HUES6 (cell line): ENCODE results near the gene THUMPD2.
"Not testable (repeated sequence)": the region's sequence is repeated elsewhere in the genome, so short reads cannot be mapped to it uniquely, and the experiment has no call there.

Experiments
- H3K27ac ChIP-seq: 2 replicates; pipeline ENCODE4 v1.7.0; 2013; ENCODE audit warnings: low read depth, mild to moderate bottlenecking, low read length, inconsistent platforms
- H3K27me3 ChIP-seq: 2 replicates; pipeline ENCODE4 v1.6.1; 2013; ENCODE audit warnings: low read length; ENCODE audit not compliant: control insufficient read depth, insufficient read depth
- H3K36me3 ChIP-seq: 2 replicates; pipeline ENCODE4 v1.6.1; 2013; ENCODE audit warnings: low read length; ENCODE audit not compliant: control insufficient read depth, insufficient read depth
- H3K4me1 ChIP-seq: 2 replicates; pipeline ENCODE4 v1.6.1; 2013; ENCODE audit warnings: low read length; ENCODE audit not compliant: control insufficient read depth, insufficient read depth
- H3K4me3 ChIP-seq: 2 replicates; pipeline ENCODE4 v1.5.1; 2013; ENCODE audit warnings: low read depth, low read length
- H3K9ac ChIP-seq: one replicate; pipeline ENCODE4 v1.6.1; 2013; ENCODE audit warnings: mild to moderate bottlenecking, low read length
- H3K9me3 ChIP-seq: 2 replicates; pipeline ENCODE4 v1.6.1; 2013; ENCODE audit warnings: low read depth, low read length; ENCODE audit not compliant: control insufficient read depth, insufficient read depth

Gene THUMPD2, protein sequence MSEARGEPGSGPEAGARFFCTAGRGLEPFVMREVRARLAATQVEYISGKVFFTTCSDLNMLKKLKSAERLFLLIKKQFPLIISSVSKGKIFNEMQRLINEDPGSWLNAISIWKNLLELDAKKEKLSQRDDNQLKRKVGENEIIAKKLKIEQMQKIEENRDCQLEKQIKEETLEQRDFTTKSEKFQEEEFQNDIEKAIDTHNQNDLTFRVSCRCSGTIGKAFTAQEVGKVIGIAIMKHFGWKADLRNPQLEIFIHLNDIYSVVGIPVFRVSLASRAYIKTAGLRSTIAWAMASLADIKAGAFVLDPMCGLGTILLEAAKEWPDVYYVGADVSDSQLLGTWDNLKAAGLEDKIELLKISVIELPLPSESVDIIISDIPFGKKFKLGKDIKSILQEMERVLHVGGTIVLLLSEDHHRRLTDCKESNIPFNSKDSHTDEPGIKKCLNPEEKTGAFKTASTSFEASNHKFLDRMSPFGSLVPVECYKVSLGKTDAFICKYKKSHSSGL

DNA sequence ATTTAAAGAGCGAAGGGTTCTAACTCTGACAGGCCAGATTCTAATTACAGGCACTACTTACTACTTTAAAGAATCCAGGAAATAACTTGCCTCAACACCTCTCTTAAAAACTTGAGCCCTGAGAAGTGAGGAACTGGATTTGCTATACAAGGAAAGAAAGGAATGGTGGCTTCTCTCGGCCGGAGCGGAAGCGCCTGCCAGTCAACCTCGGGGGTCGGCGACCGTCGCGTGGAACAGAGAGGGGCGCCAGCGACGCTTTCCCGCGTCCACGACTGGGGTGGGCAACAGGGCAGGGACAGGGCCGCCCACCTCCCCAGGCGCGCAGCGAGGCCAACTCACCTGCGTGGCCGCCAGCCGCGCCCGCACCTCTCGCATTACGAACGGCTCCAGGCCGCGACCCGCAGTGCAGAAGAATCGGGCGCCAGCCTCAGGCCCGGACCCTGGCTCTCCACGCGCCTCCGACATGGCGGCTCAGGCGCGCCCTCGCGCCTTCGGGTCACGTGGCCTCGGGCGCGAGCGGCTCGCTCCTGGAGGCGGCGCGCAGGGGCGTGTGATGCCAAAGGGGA is at the start of gene THUMPD2:
TSS of gene THUMPD2 (minus strand) at position 484 of the 566 bp plus-strand sequence. CDS start at position 465, 19 bp downstream.
- 0 out of 2 replicates have a peak, but pooled peaks cover 4% of the 10 kb centered on the region for H3K36me3 ChIP-seq
- H3K4me1 ChIP-seq: peaks cover 2% of the 10 kb centered on the region; the same call in 1 of the 2 replicates
- peak within 1 kb of the TSS; percentile 89 for H3K4me3 ChIP-seq
- H3K27me3 ChIP-seq: no peaks in the 10 kb centered on the region
- peak within 1 kb of the TSS; percentile 83 for H3K27ac ChIP-seq
- peaks cover 6% of the 10 kb centered on the region; the same call in 1 of the 2 replicates for H3K9me3 ChIP-seq
- H3K9ac ChIP-seq: peak within 1 kb of the TSS; percentile 96

DNA sequence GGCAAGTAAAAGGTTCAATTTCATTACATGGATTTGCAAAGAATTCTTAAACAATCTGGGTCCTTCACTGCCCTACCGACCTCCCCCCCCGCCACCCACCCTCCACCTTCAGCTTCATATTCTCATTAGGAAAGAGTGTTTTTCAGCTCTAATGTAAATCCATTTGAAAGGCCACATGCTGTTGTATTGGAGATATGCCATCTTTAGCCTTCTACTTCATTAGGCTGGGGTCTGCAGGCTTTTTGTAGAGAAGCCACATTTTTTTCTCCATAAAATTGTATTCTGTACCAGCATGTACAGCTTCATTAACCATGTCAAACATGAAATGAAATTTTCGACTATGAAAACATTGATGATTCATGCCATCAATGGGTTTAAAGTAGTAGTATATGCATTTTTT is 42.8 kb upstream of the THUMPD2 start:
- H3K27ac ChIP-seq: no peak overlapping the region
- H3K4me3 ChIP-seq: no peak overlapping the region

DNA sequence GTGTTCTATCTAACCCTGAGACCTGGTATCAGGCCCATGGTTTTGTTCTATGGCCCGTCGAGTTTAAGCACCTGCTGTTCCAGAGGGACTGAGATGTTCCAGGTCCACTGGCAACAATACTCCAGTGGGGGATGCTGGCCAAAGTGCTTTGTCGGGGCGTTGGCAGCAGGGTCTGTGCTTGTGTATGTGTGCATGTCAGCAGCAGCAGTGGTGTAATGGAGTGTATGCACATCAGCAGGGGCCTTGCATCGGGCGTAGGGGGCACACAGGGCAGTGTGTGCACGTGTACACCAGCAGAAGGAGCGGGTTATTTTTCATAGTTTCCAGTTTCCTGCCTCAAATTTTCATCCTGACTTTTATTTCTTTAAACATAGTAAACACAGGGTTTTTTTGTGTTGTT is 37.8 kb upstream of the THUMPD2 start:
- H3K4me3 ChIP-seq: no peak overlapping the region
- no peaks in the 10 kb centered on the region for H3K27me3 ChIP-seq
- H3K4me1 ChIP-seq: no peaks in the 10 kb centered on the region
- no peaks in the 10 kb centered on the region for H3K9me3 ChIP-seq
- H3K27ac ChIP-seq: no peak overlapping the region
- H3K36me3 ChIP-seq: no peaks in the 10 kb centered on the region
- H3K9ac ChIP-seq: no peak overlapping the region

More for the DNA sequence above, 42.8 kb upstream of the THUMPD2 start:
- Histone ChIP-seq H3K4me1 (no peaks in the 10 kb centered on the region), H3K36me3 (no peaks in the 10 kb centered on the region), H3K27me3 (no peaks in the 10 kb centered on the region), H3K9me3 (no peaks in the 10 kb centered on the region), H3K9ac (no peak overlapping the region)

DNA sequence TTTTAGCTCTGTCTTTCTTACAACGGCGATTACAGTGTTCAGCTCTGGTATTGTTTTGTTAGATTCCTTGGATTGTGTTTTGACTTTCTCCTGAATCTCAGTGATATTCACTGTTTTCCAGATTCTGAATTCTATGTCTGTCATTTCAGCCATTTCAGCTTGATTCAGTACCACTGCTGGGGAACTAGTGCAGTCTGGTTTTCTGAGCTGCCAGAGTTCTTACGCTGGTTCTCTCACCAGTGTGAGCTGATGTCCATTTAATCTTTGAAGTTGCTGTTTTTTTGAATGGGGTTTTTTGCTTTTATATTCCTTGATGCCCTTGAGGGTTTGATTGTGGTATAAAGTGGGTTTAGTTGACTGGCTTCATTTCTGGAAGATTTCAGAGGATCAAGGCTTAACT is 37.4 kb upstream of the THUMPD2 start:
- H3K27ac ChIP-seq: no peak overlapping the region
- H3K4me3 ChIP-seq: no peak overlapping the region
- H3K9me3 ChIP-seq: no peaks in the 10 kb centered on the region
- H3K9ac ChIP-seq: no peak overlapping the region
- no peaks in the 10 kb centered on the region for H3K4me1 ChIP-seq
- H3K27me3 ChIP-seq: no peaks in the 10 kb centered on the region
- no peaks in the 10 kb centered on the region for H3K36me3 ChIP-seq

DNA sequence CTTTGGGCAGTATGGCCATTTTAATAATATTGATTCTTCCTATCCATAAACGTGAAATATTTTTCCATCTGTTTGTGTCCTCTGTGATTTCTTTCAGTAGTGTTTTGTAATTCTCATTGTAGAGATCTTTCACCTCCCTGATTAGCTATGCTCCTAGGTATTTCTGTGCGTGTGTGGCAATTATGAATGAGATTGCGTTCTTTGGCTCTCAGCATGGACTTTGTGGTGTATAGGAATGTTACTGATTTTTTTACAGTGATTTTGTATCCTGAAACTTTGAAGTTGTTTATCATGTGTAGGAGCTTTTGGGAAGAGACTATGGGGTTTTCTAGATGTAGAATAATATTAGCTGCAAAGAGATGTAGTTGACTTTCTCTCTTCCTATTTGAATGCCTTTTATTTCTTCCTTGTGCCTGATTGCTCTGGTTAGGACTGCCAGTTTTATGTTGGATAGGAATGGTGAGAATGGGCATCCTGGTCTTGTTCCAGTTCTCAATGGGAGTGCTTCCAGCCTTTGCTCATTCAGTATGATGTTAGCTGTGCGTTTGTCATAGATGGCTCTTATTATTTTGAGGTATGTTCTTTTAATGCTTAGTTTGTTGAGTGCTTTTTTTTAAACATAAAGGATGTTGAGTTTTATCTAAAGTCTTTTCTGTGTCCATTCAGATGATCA is 27.0 kb upstream of the THUMPD2 start:
- Histone ChIP-seq H3K27ac (no peak overlapping the region), H3K27me3 (no peaks in the 10 kb centered on the region), H3K4me3 (no peak overlapping the region), H3K9ac (no peak overlapping the region), H3K36me3 (no peaks in the 10 kb centered on the region), H3K9me3 (peaks cover 23% of the 10 kb centered on the region), H3K4me1 (no peaks in the 10 kb centered on the region)

DNA sequence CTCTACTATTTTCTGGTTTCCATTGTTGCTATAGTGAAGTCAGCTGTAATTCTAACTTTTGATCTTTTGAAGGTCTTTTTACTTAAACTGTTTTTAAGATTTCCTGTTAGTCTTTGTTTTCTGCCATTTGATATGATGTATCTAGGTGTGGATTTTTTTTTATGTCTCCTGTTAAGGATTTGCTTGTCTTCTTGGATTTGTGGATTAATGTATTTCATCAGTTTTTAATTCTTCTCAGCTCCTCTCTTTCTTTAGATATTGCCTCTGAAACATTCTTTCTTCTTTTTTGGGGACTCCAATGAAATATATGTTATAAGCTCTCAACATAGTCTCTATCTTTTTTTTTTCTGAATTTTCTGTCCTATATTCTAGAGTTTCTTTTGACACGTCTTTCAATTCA is 24.8 kb upstream of the THUMPD2 start:
- Histone ChIP-seq H3K9me3 (peaks cover 23% of the 10 kb centered on the region), H3K9ac (no peak overlapping the region), H3K27me3 (no peaks in the 10 kb centered on the region), H3K4me1 (no peaks in the 10 kb centered on the region), H3K27ac (no peak overlapping the region), H3K4me3 (no peak overlapping the region), H3K36me3 (no peaks in the 10 kb centered on the region)

DNA sequence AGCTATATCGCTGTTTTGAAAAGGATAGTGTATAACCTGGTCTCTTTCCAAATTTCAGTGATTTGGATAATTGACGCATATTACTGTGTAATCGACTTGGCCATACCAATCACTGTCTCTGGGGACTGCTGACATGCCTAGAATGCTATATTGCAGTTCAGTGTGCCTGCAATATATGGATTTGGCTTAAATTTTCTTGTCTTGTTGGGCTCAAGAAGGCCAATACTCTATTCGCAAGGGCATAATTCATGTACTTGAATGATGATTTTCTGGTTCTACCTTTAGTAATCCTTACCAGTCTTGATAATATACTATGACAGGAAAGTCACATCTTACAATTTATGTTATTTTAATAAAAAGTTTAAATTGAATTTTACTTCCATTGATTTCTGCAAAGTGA is 21.7 kb upstream of the THUMPD2 start:
- Histone ChIP-seq H3K4me1 (no peaks in the 10 kb centered on the region), H3K9ac (no peak overlapping the region), H3K27me3 (no peaks in the 10 kb centered on the region), H3K27ac (no peak overlapping the region), H3K36me3 (no peaks in the 10 kb centered on the region), H3K9me3 (peaks cover 14% of the 10 kb centered on the region), H3K4me3 (no peak overlapping the region)

DNA sequence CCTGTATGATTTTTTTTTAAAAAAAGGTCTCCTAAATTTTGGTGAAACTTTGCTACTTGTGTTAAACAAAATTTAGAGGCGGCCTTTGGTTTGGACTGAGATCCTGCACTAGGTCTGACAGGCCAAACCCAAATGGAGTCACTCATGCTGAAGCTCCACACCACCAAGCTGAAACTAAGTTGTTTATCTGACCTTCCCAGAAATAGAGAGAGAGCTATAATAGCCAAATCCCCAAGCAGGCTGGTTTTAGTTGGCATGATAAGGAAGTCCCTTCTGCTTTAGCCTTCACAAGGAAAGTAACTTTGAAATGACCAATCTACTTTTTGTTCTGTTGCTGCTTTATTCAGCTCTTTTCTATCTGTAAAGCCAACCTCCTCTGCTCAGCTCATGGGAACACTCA is 17.1 kb upstream of the THUMPD2 start:
- Histone ChIP-seq H3K9me3 (peaks cover 17% of the 10 kb centered on the region), H3K27ac (no peak overlapping the region), H3K36me3 (no peaks in the 10 kb centered on the region), H3K9ac (no peak overlapping the region), H3K4me3 (no peak overlapping the region), H3K4me1 (no peaks in the 10 kb centered on the region), H3K27me3 (no peaks in the 10 kb centered on the region)

DNA sequence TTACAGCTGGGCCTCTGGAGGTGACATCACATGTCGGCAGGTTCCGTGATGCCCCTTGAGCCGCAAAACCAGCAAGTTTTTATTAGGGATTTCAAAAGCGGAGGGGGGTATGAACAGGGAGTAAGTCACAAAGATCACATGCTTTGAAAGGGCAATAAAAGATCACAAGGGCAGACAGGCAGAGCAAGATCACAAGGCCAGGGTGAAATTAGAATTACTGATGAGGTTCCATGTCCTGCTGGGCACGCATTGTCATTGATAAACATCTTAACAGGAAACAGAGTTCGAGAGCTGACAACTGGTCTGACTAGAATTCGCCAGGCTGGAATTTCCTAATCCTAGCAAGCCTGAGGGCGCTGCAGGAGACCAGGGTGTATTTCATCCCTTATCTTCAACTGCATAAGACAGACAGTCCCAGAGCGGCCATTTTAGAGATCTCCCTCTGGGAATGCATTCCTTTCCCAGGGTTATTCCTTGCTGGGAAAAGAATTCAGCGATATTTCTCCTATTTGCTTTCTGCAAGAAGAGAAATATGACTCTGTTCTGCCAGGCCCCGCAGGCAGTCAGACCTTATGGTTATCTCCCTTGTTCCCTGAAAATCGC is 11.3 kb upstream of the THUMPD2 start:
- H3K4me1 ChIP-seq, H3K4me3 ChIP-seq, H3K36me3 ChIP-seq, H3K27ac ChIP-seq, H3K9ac ChIP-seq, H3K27me3 ChIP-seq: not testable (repeated sequence)
- H3K9me3 ChIP-seq: peaks cover 31% of the 10 kb centered on the region

DNA sequence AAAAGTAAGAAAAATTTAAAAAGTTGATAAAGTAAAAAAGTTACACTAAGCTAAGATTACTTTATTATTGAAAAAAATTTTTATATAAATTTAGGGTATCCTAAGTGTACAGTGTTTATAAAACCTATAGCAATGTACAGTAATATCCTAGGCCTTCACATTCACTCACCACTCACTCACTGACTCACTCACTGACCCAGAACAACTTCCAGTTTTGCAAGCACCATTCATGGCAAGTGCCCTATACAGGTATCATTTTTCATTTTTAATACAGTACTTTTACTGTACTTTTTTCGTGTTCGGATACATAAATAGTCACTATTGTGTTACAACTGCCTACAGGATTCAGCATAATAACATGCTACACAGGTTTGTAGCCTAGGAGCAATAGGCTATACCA is 8.9 kb upstream of the THUMPD2 start:
- Histone ChIP-seq H3K9me3 (peaks cover 31% of the 10 kb centered on the region), H3K4me3 (no peak overlapping the region), H3K36me3 (no peaks in the 10 kb centered on the region), H3K4me1 (no peaks in the 10 kb centered on the region), H3K27ac (no peak overlapping the region), H3K9ac (no peak overlapping the region), H3K27me3 (no peaks in the 10 kb centered on the region)
